DMS114 treated with DMSO at 0.1 percent for 48 hours (cell line): ENCODE measurements around the gene MAMDC2.
"Not testable (repeated sequence)": the region's sequence is repeated elsewhere in the genome, so short reads cannot be mapped to it uniquely, and the experiment has no call there.

Experiments used
- DNase-seq: peaks from one replicate; lab custom pipeline; 2025; ENCODE audit not compliant: unreplicated experiment; lab: John Stamatoyannopoulos, UW

The MAMDC2 gene

DNA sequence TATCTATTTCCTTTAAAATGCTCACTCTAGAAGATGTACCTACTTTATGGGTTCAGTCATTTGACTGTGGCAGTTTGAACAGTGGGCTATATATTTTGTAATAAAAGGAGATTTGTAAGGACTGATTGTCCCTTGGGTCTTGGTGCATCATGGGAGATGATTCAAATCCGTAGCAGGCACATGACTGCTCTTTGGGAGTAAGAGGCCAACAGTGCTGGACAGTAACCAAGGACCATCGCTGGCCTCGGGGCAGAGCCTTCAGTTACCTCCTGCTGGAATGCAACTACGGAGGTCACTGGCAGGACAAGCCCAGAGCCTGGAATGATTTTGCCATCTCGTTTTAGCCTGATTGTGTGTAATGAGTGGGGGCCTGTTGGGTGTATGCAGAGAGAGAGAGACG lies 7.0 kb upstream of the MAMDC2 start:
- peak; percentile 0 for DNase-seq

DNA sequence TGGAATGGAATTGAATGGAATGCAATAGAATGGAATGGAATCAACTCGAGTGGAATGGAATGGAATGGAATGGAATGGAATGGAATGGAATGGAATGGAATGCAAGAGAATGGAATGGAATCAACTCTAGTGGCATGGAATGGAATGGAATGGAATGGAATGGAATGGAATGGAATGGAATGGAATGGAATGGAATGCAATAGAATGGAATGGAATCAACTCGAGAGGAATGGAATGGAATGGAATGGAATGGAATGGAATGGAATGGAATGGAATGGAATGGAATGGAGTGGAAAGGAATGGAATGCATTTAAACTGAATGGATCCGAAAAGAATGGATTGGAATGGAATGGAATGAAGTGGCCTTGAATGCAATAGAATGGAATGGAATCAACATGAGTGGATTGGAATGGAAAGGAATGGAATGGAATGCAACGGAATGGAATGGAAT lies 5.5 kb upstream of the MAMDC2 start:
- DNase-seq: not testable (repeated sequence)

DNA sequence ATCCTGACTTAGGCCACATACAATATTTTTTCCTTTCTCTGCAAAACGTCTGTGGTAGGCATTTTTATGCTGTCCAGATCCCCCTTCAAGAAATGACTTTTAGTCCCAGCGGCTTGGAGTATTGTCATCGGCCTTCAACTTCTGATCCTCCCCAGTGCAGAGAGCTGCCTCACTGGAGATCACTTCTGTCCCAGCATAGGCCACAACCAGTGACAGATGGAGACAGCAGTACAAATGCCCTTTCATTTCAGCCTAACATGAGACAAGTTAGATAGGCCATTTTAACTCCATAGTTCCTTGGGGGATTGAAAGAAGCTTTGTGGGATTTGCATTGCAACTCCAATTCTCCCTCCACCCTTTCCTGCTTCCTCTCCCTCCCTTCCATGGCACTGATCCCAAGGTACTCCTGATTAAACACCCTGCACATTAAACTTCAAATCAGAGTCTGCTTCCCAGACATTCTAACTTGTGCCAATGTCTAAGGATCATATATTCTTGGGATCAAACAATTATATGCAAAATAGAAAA lies 3.2 kb upstream of the MAMDC2 start:
- DNase-seq: no peak

DNA sequence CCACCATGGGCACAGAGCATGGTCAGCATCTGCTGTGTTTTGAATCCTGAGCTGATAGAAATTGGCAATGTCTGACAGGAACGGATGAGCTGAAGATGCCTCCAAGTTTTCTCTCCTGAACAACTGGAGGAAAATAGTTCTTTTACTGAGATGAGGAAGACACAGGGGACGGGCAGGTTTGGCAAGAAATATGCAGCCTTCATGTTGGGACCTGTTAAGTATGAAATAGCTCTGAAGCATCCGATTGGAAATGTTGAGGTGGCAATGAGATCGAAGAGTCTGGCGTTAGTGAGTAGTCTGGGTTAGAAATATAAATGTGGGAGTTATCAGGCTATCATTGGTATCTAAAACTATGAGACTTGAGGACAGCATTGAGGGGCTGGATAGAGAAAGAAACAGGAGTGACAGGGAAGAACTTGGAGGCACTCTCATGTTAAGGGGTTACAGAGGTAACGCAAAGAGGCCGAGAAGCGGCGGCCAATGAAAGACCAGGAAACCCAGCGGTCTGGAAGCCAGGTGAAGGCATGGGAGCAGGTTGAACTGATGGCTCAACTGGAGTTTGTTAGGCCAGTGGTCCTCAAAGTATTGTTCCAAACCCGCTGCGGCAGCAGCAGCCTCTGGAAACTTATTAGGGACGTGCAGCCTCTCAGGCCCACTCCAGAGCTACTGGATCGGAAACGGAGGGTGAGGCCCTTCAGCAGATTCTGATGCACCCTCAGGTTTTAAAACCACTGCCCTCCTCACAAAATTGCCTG lies 1.0 kb upstream of the MAMDC2 start:
- DNase-seq: no peak

DNA sequence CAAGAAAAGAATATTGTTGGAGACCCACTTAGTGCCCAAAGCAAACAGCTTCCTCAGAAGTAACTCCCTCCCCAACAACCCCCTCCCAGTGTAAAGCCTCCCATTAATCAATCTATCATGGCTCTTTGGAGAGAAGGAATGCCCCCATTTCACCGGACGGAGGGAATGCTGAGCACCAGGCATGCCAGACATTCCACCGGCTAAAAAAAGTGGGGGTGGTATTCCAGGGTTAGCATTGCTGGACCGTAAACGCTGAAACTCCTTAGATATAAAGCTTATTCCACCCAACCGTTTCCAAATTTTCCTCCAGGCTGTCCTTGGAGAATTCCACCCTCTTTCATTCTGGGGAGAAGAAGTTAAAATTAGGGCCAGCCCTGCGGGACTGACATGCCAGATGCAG lies 363 bp upstream of the MAMDC2 start:
- no peak for DNase-seq

DNA sequence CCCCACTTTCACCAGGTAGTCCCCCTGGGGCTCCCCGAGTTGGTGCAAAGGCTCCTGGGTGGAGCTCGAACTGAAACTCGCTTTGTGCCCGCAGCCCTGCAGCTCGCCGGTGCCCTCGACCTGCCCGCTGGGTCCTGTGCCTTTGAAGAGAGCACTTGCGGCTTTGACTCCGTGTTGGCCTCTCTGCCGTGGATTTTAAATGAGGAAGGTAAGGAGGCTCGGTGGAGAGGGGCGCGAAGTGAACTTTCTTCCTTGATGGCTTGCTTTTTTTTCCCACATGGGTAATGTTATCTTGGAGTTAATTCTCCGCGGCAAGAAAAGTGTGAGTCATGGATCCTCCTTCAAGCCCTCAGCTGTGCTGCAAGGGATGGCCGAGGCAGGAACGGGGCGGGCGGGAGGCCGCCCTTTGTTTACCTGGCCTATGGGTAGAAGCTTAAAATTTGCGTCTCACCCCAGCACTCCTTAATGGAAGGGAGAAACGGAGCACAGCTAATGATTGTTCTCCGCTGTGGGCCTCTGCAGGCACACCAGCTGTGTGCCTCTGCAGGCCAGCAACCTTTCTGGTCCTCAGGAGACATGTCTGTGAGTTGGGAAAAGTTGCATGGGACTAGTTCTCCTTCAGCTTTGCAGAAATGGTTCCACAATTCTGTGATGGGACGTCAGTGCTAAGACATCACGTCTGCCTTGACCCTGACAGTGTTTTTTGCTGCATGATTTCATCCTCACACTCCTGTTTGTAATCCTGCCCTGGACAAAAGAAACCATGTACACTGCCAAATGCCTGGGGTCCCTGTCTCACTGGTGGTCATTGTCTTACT lies 1.1 kb downstream of the MAMDC2 start:
- no peak for DNase-seq

DNA sequence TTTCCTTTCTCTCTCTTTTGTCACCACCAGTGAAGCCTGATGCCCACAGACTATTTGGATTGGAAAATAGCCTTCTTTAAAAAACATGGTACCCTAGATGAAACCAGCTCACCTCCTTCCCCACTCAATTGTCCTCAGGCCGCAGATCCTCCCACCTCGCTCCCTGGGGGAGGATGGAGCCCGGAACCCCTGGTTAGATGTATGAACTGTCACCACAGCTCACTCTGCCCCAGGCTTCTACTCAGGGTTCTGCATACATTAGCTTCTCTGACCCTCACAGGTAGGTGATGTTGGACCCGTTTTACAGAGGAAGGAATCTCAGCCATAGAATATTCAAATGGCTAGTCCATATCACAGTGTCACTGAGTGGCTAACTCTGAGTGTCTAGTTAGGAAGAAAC lies 1.8 kb downstream of the MAMDC2 start:
- DNase-seq: no peak

DNA sequence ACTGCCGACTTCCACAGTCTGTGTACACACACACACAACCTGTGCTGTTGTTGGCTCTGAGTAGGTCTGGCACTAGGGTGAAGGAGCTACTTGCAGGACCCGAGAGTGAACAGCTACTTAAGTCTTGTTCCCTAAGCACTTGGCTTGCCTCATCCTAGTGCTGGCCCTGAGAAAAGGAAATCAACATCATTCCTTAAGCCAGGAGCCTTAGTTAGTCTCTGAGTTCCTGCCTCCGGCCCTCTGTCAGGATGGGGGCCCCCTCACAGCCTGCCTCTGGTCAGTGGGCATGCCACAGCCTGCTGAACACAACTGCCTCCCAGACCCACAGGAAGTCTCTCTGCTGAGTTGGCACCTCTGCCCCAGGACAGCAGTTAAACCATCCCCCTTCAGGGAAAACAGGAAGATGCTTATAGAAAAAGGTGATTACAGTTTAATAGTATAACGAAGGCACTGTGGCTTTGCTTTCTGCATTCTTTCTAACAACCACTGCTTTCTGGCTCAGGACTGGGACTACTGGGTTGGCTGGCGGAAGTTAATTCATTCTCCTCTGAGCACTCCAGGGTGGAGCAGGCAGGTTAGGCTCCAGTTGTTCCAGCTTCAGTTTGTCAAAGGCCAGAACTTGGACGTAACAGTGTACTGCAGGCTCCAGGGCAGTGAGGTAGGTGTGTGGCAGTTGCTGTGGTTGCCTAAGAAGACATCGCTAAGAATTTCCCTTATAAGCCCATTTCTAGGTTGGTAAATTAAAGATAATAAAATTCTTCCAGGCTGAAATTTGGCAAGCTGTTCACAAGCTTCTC lies 2.8 kb downstream of the MAMDC2 start:
- no peak for DNase-seq

DNA sequence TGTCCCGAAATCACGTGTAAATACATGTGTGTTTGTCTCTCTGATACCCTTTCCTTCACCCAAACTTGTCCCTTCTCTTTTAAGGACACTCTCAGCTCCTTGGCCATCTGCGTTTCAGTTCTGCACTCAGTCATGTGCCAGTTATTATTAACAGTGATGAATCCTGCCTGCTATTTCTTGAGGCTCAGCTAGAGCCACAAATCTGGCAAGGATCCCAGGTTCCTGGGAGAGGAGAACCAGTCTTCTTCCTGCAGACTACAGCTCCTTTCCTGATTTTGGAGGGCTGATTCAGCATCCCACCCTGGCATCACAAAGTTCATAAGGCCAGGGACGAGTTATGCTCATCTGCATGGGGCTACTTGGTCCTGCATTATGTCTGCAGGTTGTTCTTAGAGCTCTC lies 5.6 kb downstream of the MAMDC2 start:
- DNase-seq: no peak

DNA sequence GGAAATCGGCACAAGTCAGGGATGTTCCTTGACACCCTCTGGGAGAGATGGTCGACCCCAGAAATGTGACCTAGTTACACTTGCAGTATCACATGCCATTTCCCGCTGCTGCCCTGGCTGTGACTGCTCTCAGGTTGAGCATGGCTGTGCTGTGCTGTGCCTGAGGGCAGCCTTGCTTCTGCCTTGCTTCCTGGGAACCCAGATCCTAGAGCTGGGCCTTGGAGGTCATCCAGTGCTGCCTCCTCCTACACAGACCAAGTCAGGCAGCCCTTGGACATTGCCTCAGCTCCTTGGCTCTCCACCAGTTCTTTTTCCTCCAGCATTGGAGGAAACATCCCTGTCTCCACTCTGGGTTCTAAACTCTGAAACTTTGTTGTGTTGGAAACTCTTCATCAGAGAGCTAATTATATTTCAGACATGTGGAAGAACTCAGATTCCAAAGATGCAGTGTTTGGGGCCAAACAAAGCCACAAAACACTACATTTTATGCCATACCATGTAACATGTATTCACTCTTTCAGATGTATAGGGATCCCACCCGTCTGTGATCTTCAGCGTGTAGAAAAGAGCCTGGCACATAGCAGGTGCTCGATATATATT lies 6.1 kb downstream of the MAMDC2 start:
- DNase-seq: no peak

DNA sequence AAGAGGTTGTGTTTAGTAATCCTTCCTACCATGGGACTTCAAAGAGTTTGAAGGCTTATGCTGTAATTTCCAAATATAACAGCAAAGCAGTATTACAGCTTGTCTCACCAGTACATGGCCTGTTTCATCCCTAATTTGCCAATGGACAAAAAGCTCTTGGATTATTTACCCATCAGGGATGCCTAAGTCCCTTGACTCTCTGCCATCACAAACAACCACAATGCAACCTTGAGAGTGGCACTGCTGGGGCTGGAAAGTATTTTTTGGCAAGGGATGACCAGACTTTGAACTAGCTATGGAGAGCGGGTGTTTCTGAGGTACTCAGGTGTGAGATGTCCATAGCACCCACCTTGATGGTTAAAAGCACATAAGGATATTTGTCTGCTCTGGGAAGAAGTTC lies 9.1 kb downstream of the MAMDC2 start:
- no peak for DNase-seq

DNA sequence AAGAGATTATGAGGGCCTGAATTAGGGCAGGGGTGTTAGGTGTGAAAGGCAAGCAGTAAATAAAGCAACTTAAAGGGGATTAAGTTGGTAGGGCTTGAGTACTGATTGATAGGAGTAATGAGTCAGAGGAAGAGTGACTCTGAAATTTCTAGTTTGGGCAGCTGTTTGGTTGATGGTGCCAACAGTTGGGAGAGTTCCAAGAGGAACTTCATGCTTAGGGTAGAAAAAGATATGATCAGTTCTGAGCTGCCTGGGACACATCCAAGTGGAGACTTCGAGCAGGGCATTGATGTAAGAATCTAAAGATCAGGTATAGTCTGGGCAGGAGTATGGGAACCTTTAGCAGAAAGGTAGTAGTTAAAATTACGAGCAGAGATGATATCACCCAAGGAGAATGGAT lies 10.2 kb downstream of the MAMDC2 start:
- no peak for DNase-seq

DNA sequence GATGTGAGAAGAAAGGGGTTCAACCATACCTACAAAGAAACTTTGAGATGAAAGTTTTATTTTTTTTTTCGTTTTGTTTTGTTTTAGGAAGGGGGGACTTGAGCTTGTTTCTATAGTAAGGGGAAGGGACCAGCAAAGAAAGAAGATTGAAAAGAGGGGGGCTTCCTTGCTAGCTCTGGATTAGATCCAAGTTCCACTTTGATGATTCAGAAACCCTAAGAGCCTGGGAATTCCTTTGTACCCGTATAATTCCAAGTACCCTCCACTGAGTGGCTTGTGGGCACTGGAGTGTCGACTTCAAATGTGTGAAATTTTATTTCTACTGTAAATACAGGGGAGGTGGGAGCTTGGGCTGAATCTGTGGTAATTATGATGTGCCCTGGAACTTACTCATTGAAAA lies 10.9 kb downstream of the MAMDC2 start:
- no peak for DNase-seq

DNA sequence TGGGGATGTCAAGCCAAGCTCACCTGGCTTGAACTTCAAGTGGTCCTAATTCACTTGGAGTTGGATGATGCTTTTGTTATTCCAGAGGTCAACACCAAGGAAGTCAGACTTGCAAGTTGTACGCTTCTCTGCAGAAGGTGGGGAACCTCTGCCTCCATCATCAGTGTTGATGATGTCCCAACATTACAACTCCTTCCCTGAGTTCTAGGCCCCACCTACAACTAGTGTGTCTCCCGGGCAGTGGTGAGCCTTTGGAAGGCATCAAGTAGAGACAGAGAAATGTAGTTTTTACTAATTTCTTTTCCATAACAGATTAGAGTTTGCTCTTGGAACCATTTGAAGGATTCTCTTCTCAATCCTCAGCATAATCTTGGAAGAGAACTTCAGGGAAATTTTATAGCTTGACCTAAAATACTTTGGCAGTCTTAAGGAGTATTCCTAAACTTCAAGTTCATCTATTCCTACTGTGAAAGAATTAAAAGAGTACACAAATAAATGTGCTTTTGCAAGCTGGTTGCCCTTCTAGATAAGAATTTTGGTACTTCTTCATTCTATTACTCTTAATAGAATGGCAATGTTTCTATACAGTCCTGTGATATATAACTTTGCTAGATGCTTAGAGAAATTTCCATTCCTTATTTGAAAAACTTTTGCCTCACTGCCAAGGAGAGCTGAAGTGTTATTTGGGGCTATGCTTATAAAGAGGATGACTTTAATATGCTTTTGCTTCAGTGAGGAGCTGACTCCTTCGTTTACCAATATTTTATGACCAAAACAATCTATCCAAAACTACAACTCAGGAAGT lies 12.0 kb downstream of the MAMDC2 start:
- DNase-seq: no peak

DNA sequence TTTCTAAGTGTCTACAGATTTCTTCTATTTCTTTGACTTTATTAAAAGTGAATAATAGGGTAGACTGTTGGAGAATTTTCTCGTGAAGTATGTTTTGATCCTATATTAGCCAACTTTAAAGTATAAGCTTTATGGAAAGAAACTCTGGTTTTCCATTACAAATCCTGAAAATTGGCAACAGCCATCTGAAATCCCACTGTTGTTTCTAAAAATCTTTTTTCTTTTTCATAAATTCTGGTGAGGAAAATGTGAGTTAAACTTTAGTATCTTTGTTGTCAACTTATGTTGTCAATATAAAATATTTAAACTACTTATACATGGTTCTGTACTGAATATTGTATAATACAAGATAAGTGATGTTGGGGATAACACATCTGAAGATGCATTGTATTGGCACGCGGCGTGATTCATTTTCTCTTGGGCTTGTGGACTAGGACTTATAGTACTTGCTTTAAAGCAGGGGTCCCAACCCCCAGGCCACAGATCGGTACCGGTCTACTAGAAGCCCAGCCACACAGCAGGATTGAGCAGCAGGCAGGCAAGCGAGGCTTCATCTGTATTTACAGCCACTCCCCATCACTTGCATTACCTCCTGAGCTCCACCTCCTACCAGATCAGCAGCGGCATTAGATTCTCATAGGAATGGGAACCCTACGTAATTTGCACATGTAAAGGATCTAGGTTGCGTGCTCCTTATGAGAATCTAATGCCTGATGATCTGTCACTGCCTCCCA lies 12.7 kb downstream of the MAMDC2 start:
- no peak for DNase-seq

DNA sequence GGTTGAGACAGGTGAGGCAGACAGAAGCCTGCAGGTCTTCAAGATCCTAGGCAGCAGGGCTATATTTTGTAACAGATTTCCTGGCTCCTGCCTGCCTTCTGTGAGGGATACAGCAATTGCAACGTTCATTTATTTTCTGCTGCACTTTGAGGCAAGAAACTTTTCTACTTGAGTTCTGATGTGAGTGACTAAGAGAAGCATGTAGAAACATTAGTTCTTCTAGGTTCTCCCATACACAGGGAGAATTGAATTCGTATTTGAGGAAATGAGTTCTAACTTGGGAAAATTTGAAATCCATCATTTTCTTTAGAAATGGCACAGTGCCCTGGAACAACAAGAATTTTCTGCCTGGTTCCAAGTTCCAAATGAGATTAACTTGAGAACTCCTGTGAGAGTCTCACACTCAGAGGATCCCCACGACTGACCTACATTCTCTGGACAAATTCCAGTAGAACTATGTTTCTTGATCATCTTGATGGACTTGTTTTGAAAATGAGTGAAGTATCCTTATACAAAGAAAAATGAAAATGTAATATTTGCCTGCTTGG lies 15.0 kb downstream of the MAMDC2 start:
- no peak for DNase-seq

DNA sequence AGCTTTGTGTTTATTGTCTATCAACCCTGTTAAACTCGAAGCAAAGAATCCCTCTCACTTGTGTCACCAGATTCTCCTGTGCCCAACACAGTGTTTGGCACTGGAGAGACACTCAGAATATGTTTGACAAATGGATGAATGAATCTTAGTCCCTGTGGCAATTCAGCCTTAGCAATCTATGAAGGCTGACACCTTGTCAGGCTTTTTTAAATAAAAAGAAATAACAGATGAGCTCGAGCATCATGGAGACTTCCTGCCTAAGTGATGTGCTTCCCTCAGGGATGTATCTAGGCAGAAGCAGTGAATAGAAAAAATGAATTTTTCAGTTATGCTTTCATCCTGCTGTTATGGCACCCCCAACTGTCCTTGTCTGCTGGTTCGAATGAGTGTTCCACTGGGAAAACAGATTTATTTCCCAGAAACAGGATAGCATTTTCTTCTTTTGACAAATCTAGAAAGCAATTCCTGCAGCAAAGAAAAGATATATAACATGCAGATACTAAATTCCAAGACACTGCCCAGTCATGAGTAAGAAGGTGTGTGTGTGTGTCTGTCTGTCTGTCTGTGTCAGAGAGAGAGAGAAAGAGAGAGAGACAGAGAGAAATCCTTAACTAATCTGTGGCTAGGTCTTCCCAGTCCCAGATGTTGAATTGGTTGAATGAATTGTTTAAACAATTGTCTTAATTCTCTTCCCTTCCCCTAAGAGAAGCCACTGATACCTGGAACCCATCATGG lies 16.7 kb downstream of the MAMDC2 start:
- no peak for DNase-seq

DNA sequence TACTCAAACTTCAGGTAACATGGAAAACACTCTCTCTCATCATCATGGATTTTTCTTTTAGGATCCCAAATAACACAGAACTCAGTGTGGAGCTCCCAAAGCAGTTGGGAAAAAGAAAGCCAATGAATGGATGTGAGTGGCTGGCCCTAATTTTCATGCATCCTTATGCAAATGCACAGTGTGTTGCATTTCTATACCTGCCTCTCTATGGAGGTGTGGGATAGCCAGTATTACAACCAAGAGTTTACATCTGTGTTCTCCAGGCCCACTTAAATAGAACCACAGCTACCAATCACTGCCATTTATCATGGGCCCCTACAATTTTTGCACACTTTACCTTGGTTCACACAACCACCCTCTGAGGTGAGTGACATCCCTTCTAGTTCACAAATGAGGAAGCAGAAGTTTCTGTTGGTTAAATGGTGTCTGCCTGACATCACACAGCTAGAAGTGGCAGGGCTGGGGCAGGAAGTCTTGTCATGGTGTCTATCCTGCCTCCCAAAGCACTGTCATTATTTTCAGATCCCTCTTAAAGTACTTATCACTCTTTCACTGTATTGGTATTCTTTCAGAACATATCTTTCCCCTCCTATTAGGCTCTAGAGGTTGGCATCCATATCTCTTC lies 17.3 kb downstream of the MAMDC2 start:
- no peak for DNase-seq
